ENCODE results near the gene DIAPH2.
"Not testable (repeated sequence)": the region's sequence is repeated elsewhere in the genome, so short reads cannot be mapped to it uniquely, and the experiment has no call there.

Gene DIAPH2

GRCh38 chrX:96696462-96696861, 11.8 kb downstream of the DIAPH2 start:
- Histone ChIP-seq H3K4me1 (ENCODE audit: control insufficient read depth, insufficient read depth, low read length) (no peaks in the 10 kb centered on the region), H3K4me3 (ENCODE audit: low read length) (no peak overlapping the region), H3K27me3 (ENCODE audit: control insufficient read depth, insufficient read depth, low read length) (no peaks in the 10 kb centered on the region), H3K27ac (ENCODE audit: low read depth, low read length) (no peak overlapping the region), H3K9ac (ENCODE audit: low read length) (no peak overlapping the region), H3K36me3 (ENCODE audit: control insufficient read depth, insufficient read depth, low read length) (no peaks in the 10 kb centered on the region)

DNA sequence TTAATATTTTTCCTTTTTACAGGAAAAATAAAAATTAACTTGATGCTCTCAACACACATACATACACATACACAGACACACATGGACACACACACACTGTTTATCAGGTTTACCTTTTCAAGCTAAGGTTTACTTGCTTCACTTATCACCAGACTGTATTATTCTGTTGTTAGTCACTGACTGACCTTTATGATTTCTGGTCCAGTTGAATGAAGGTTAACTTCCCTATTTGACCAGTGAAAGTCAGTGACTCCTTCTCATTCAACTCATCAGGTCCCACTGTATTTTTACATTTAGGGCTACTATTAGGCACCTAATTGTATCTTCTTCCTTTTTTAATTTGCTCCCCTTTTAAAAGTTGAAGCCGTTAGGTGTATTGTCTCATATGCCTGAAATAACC, 16.0 kb downstream of the DIAPH2 start:
- Histone ChIP-seq H3K4me3 (ENCODE audit: low read length) (no peak overlapping the region), H3K9ac (ENCODE audit: low read length) (no peak overlapping the region), H3K4me1 (ENCODE audit: control insufficient read depth, insufficient read depth, low read length) (no peaks in the 10 kb centered on the region), H3K27ac (ENCODE audit: low read depth, low read length) (no peak overlapping the region), H3K27me3 (ENCODE audit: control insufficient read depth, insufficient read depth, low read length) (no peaks in the 10 kb centered on the region), H3K36me3 (ENCODE audit: control insufficient read depth, insufficient read depth, low read length) (no peaks in the 10 kb centered on the region)

GRCh38 chrX:96703379-96703778, 18.7 kb downstream of the DIAPH2 start:
- no peaks in the 10 kb centered on the region for H3K4me1 ChIP-seq (ENCODE audit: control insufficient read depth, insufficient read depth, low read length)
- H3K27me3 ChIP-seq (ENCODE audit: control insufficient read depth, insufficient read depth, low read length): no peaks in the 10 kb centered on the region
- H3K36me3 ChIP-seq (ENCODE audit: control insufficient read depth, insufficient read depth, low read length): no peaks in the 10 kb centered on the region
- no peak overlapping the region for H3K9ac ChIP-seq (ENCODE audit: low read length)
- no peak overlapping the region for H3K4me3 ChIP-seq (ENCODE audit: low read length)
- H3K27ac ChIP-seq (ENCODE audit: low read depth, low read length): no peak overlapping the region

- Histone ChIP-seq H3K36me3 (ENCODE audit: control insufficient read depth, insufficient read depth, low read length) (no peaks in the 10 kb centered on the region), H3K4me3 (ENCODE audit: low read length) (no peak overlapping the region), H3K27ac (ENCODE audit: low read depth, low read length) (no peak overlapping the region), H3K9ac (ENCODE audit: low read length) (no peak overlapping the region), H3K4me1 (ENCODE audit: control insufficient read depth, insufficient read depth, low read length) (no peaks in the 10 kb centered on the region), H3K27me3 (ENCODE audit: control insufficient read depth, insufficient read depth, low read length) (no peaks in the 10 kb centered on the region)
These were observed 19.2 kb downstream of the DIAPH2 start for GRCh38 chrX:96703816-96704215.

DNA sequence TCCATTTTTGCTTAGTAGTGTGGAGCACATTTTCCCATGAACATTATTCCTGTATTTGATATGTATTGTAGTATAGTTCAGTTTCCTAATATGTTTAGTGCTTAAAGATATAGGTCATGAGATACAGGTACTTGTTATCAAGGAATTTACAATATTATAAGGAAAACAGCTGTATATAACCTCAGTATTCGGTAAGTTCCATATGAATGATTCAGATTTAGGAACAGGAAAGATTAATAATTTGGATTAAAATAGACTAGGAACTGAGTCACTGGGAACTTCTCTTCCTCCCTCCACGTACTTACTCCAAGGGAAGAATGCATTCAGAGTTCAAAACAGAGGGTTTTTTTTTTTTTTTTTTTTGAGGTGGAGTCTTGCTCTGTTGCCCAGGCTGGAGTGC, 20.0 kb downstream of the DIAPH2 start:
- no peaks in the 10 kb centered on the region for H3K27me3 ChIP-seq (ENCODE audit: control insufficient read depth, insufficient read depth, low read length)
- H3K27ac ChIP-seq (ENCODE audit: low read depth, low read length): no peak overlapping the region
- H3K36me3 ChIP-seq (ENCODE audit: control insufficient read depth, insufficient read depth, low read length): no peaks in the 10 kb centered on the region
- H3K4me3 ChIP-seq (ENCODE audit: low read length): no peak overlapping the region
- H3K9ac ChIP-seq (ENCODE audit: low read length): no peak overlapping the region
- no peaks in the 10 kb centered on the region for H3K4me1 ChIP-seq (ENCODE audit: control insufficient read depth, insufficient read depth, low read length)

DNA sequence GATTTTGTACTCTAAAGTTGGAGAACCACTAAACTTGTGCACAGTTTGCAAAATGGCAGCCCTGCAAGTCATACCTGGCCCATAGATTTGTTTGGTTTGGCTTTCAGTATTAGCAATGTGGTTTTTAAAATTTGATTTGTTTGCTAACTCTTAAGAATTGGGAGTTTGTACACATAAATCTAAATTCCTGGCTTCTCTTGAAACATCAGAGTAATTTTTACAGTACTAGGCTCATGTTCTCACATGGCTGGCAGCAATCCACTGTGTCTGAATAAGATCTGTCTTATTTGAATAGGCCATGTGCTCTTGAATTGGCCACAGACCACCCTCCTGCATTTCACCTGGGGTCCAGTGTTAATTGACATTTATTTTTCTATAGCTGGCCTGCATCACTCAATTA, 21.3 kb downstream of the DIAPH2 start:
- no peaks in the 10 kb centered on the region for H3K4me1 ChIP-seq (ENCODE audit: control insufficient read depth, insufficient read depth, low read length)
- H3K4me3 ChIP-seq (ENCODE audit: low read length): no peak overlapping the region
- H3K36me3 ChIP-seq (ENCODE audit: control insufficient read depth, insufficient read depth, low read length): no peaks in the 10 kb centered on the region
- no peaks in the 10 kb centered on the region for H3K27me3 ChIP-seq (ENCODE audit: control insufficient read depth, insufficient read depth, low read length)
- H3K27ac ChIP-seq (ENCODE audit: low read depth, low read length): no peak overlapping the region
- H3K9ac ChIP-seq (ENCODE audit: low read length): no peak overlapping the region

- no peaks in the 10 kb centered on the region for H3K27me3 ChIP-seq (ENCODE audit: control insufficient read depth, insufficient read depth, low read length)
- H3K4me3 ChIP-seq (ENCODE audit: low read length): no peak overlapping the region
- no peaks in the 10 kb centered on the region for H3K4me1 ChIP-seq (ENCODE audit: control insufficient read depth, insufficient read depth, low read length)
- no peak overlapping the region for H3K9ac ChIP-seq (ENCODE audit: low read length)
- no peak overlapping the region for H3K27ac ChIP-seq (ENCODE audit: low read depth, low read length)
- no peaks in the 10 kb centered on the region for H3K36me3 ChIP-seq (ENCODE audit: control insufficient read depth, insufficient read depth, low read length)
These were observed 23.2 kb downstream of the DIAPH2 start for GRCh38 chrX:96707804-96708203.

DNA sequence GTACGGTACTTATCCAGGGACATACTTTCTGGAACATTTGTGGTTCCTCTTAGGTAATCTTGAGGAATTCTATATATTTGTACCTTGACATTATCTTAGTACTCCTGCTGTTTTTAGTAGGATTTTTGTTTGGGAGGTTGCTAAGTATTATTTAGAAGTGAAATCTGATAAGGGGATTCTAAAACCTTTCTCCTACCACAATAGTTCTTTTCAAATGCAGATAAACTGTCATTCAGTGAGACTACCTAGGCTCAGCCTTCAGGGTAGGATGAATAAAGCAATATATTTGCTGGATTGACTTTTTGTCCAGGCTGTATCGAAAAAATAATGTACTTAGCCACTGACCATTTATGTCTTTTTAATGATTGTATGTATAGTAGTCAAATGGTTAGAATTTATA, 25.4 kb downstream of the DIAPH2 start:
- Histone ChIP-seq H3K9ac (ENCODE audit: low read length) (no peak overlapping the region), H3K27me3 (ENCODE audit: control insufficient read depth, insufficient read depth, low read length) (no peaks in the 10 kb centered on the region), H3K4me1 (ENCODE audit: control insufficient read depth, insufficient read depth, low read length) (no peaks in the 10 kb centered on the region), H3K36me3 (ENCODE audit: control insufficient read depth, insufficient read depth, low read length) (no peaks in the 10 kb centered on the region), H3K27ac (ENCODE audit: low read depth, low read length) (no peak overlapping the region), H3K4me3 (ENCODE audit: low read length) (no peak overlapping the region)

DNA sequence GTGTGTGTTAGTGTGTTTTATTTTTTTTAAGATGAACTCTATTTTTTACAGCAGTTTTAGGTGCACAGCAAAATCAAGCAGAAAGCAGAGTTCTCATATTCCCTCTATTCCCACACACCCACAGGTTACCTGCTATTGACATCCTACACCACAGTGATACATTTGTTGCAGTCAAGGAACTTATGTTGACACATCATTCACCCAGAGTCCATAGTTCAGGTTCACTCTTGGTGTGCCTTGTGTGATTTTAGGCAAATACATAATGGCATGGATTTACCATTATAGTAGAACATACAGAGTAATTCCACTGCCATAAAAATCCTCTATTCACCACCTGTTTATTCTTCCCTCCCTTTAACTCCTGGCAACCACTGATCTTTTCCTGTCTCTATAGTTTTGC, 28.7 kb downstream of the DIAPH2 start:
- no peaks in the 10 kb centered on the region for H3K36me3 ChIP-seq (ENCODE audit: control insufficient read depth, insufficient read depth, low read length)
- no peak overlapping the region for H3K9ac ChIP-seq (ENCODE audit: low read length)
- H3K4me1 ChIP-seq (ENCODE audit: control insufficient read depth, insufficient read depth, low read length): no peaks in the 10 kb centered on the region
- no peaks in the 10 kb centered on the region for H3K27me3 ChIP-seq (ENCODE audit: control insufficient read depth, insufficient read depth, low read length)
- no peak overlapping the region for H3K4me3 ChIP-seq (ENCODE audit: low read length)
- no peak overlapping the region for H3K27ac ChIP-seq (ENCODE audit: low read depth, low read length)

DNA sequence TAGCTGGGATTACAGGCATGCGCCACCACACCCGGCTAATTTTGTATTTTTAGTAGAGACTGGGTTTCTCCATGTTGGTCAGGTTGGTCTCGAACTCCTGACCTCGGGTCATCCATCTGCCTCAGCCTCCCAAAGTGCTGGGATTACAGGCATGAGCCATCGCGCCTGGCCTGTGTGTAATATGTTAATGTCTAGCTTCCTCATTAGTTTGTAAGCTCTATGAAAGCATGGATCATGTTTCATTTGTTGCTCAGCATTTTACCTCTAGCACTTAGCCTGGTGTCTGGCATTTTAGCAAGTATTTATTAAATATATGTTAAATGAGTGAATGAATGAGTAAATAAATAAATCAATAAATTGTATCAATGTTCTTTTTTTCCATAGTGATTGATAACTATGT, 29.8 kb downstream of the DIAPH2 start:
- H3K27me3 ChIP-seq (ENCODE audit: control insufficient read depth, insufficient read depth, low read length): not testable (repeated sequence)

GRCh38 chrX:96715481-96715880, 30.8 kb downstream of the DIAPH2 start:
- H3K36me3 ChIP-seq (ENCODE audit: control insufficient read depth, insufficient read depth, low read length): no peaks in the 10 kb centered on the region
- no peak overlapping the region for H3K27ac ChIP-seq (ENCODE audit: low read depth, low read length)
- no peak overlapping the region for H3K4me3 ChIP-seq (ENCODE audit: low read length)
- no peaks in the 10 kb centered on the region for H3K4me1 ChIP-seq (ENCODE audit: control insufficient read depth, insufficient read depth, low read length)
- no peaks in the 10 kb centered on the region for H3K27me3 ChIP-seq (ENCODE audit: control insufficient read depth, insufficient read depth, low read length)
- no peak overlapping the region for H3K9ac ChIP-seq (ENCODE audit: low read length)

More for the DNA sequence above, 29.8 kb downstream of the DIAPH2 start:
- not testable (repeated sequence) for H3K36me3 ChIP-seq (ENCODE audit: control insufficient read depth, insufficient read depth, low read length); H3K27ac ChIP-seq (ENCODE audit: low read depth, low read length); H3K9ac ChIP-seq (ENCODE audit: low read length); H3K4me3 ChIP-seq (ENCODE audit: low read length); H3K4me1 ChIP-seq (ENCODE audit: control insufficient read depth, insufficient read depth, low read length)

- no peak overlapping the region for H3K4me3 ChIP-seq (ENCODE audit: low read length)
- no peaks in the 10 kb centered on the region for H3K4me1 ChIP-seq (ENCODE audit: control insufficient read depth, insufficient read depth, low read length)
- H3K9ac ChIP-seq (ENCODE audit: low read length): no peak overlapping the region
- no peak overlapping the region for H3K27ac ChIP-seq (ENCODE audit: low read depth, low read length)
- no peaks in the 10 kb centered on the region for H3K27me3 ChIP-seq (ENCODE audit: control insufficient read depth, insufficient read depth, low read length)
- no peaks in the 10 kb centered on the region for H3K36me3 ChIP-seq (ENCODE audit: control insufficient read depth, insufficient read depth, low read length)
These were observed 34.7 kb downstream of the DIAPH2 start for GRCh38 chrX:96719161-96719875.

GRCh38 chrX:96721354-96721753, 36.7 kb downstream of the DIAPH2 start:
- Histone ChIP-seq H3K36me3 (ENCODE audit: control insufficient read depth, insufficient read depth, low read length) (no peaks in the 10 kb centered on the region), H3K27me3 (ENCODE audit: control insufficient read depth, insufficient read depth, low read length) (no peaks in the 10 kb centered on the region), H3K4me3 (ENCODE audit: low read length) (no peak overlapping the region), H3K4me1 (ENCODE audit: control insufficient read depth, insufficient read depth, low read length) (no peaks in the 10 kb centered on the region), H3K9ac (ENCODE audit: low read length) (no peak overlapping the region), H3K27ac (ENCODE audit: low read depth, low read length) (no peak overlapping the region)
